Measurements from ENCODE around the gene POTEI. TPM values are rescaled to one million over a fixed set of nuclear protein-coding genes. Genes with fewer than 3 reads are reported as not detected.
"Not testable (repeated sequence)": the region's sequence is repeated elsewhere in the genome, so short reads cannot be mapped to it uniquely, and the experiment has no call there.

The POTEI gene
- polyA plus RNA-seq, 2 of the 4 experiments (the other 2 are of a cell fraction) = 0.01 TPM; not detected in 1

DNA sequence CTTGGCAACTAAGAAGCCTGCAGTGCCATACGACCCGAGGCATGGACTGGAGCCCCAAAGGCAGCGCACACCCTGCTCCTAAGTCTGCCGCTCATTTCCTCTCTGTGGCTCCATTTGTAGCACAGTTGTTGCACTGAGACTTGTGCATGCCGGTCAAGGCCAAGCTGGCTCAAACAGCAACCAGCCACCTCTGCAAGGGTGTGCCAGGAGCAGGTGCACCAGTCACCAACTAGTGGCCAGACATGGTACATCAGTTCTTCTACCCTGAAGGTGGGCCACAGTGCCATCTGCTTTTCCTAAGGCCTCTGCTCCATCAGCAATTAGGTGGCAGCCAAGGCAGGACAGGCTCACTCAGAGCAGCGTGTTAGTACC is 54.4 kb downstream of the POTEI start:
- H3K4me2 ChIP-seq; H3K27ac ChIP-seq; H3K4me3 ChIP-seq; H3K9me3 ChIP-seq; DNase-seq (ENCODE audit: low read depth in 1 of 2, low spot score in 1 of 2); POLR2A ChIA-PET; H3K4me1 ChIP-seq; FAIRE-seq; ATAC-seq; CTCF ChIA-PET: not testable (repeated sequence)
- WGBS (ENCODE audit: missing lambda C conversion rate) = 60% methylated on average over 5 of the region's 6 CpGs

DNA sequence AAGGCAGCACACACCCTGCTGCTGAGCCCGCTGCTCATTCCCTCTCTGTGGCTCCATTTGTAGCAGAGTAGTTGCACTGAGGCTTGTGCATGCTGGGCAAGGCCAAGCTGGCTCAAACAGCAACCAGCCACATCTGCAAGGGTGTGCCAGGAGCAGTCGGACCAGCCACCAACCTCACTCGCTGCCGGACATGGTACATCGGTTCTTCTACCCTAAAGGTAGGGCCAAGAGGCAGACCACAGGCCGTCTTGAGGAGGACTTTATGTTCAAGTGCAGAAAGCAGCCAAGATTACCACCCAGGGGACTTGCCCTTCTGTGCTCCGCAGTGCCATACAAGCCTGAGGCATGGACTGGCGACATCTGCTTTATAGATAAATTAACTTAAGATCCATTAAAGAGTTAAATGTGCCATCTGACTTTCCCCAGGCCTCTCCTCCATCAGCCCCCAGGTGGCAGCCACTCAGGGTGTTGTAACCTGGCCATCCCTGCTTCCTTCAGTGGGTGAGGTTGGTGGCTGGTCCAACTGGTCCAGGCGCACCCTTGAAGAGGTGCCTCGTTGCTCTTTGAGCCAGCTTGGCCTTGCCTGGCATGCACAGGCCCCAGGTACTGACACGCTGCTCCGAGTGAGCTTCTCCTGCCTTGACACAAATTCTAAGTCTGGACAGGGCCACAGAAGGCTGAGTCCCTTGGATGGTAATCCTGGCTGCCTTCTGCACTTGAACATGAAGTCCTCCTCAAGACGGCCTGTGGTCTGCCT is 55.0 kb downstream of the POTEI start:
- H3K4me1 ChIP-seq; CTCF ChIA-PET; H3K27ac ChIP-seq; H3K4me2 ChIP-seq; ATAC-seq; H3K9me3 ChIP-seq; H3K4me3 ChIP-seq; POLR2A ChIA-PET; DNase-seq (ENCODE audit: low read depth in 1 of 2, low spot score in 1 of 2); FAIRE-seq: not testable (repeated sequence)
- WGBS (ENCODE audit: missing lambda C conversion rate) = 54% methylated on average over 8 of the region's 13 CpGs

DNA sequence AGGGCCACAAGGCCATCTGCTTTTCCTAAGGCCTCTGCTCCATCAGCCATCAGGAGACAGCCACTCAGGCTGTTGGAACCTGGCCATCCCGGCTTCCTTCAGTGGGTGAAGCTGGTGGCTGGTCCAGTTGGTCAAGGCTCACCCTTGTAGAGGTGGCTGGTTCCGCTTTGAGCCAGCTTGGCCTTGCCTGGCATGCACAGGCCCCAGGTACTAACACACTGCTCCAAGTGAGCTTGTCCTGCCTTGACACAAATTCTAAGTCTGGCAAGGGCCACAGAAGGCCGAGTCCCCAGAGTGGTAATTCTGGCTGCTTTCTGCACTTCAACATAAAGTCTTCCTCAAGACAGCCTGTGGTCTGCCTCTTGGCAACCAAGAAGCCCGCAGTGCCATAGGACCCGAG is 56.2 kb downstream of the POTEI start:
- POLR2A ChIA-PET; H3K4me2 ChIP-seq; H3K9me3 ChIP-seq; H3K4me3 ChIP-seq; FAIRE-seq; H3K4me1 ChIP-seq; CTCF ChIA-PET; ATAC-seq; DNase-seq (ENCODE audit: low read depth in 1 of 2, low spot score in 1 of 2); H3K27ac ChIP-seq: not testable (repeated sequence)
- 67% methylated on average over 1 of the region's 5 CpGs for WGBS (ENCODE audit: missing lambda C conversion rate)

DNA sequence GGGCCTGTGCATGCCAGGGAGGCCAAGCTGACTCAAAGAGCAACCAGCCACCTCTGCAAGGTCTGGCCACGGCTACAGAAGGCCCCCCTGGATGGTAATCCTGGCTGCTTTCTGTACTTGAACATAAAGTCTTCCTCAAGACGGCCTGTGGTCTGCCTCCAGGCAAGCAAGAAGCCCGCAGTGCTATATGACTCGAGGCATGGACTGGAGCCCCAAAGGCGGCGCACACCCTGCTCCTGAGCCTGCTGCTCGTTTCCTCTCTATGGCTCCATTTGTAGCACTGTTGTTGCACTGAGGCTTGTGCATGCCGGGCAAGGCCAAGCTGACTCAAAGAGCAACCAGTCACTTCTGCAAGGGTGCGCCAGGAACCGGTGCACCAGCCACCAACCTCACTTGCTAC is 57.3 kb downstream of the POTEI start:
- H3K4me3 ChIP-seq; POLR2A ChIA-PET; H3K4me1 ChIP-seq; H3K27ac ChIP-seq; FAIRE-seq; DNase-seq (ENCODE audit: low read depth in 1 of 2, low spot score in 1 of 2); H3K9me3 ChIP-seq; CTCF ChIA-PET; ATAC-seq; H3K4me2 ChIP-seq: not testable (repeated sequence)
- no CpG with 5 or more reads among the region's 10 CpGs for WGBS (ENCODE audit: missing lambda C conversion rate)

DNA sequence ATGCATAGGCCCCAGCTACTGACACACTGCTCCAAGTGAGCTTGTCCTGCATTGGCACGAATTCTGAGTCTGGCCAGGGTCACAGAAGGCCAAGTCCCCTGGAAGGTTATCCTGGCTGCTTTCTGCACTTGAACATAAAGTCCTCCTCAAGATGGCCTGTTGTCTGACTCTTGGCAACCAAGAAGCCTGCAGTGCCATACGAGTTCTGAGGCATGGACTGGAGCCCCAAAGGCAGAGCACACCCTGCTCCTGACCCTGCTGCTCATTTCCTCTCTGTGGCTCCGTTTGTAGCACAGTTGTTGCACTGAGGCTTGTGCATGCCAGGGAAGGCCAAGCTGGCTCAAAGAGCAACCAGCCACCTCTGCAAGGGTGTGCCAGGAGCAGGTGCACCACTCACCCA is 57.9 kb downstream of the POTEI start:
- ATAC-seq; POLR2A ChIA-PET; CTCF ChIA-PET; H3K4me1 ChIP-seq; DNase-seq (ENCODE audit: low read depth in 1 of 2, low spot score in 1 of 2); H3K4me3 ChIP-seq; H3K9me3 ChIP-seq; H3K4me2 ChIP-seq; H3K27ac ChIP-seq; FAIRE-seq: not testable (repeated sequence)
- 10% methylated on average over 2 of the region's 3 CpGs for WGBS (ENCODE audit: missing lambda C conversion rate)

DNA sequence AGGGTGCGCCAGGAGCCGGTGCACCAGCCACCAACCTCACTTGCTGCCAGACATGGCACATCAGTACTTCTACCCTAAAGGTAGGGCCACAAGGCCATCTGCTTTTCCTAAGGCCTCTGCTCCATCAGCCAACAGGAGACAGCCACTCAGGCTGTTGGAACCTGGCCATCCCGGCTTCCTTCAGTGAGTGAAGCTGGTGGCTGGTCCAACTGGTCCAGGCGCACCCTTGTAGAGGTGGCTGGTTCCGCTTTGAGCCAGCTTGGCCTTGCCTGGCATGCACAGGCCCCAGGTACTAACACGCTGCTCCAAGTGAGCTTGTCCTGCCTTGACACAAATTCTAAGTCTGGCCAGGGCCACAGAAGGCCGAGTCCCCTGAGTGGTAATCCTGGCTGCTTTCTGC is 58.8 kb downstream of the POTEI start:
- CTCF ChIA-PET; H3K27ac ChIP-seq; DNase-seq (ENCODE audit: low read depth in 1 of 2, low spot score in 1 of 2); H3K9me3 ChIP-seq; FAIRE-seq; ATAC-seq; POLR2A ChIA-PET; H3K4me3 ChIP-seq; H3K4me2 ChIP-seq; H3K4me1 ChIP-seq: not testable (repeated sequence)
- WGBS (ENCODE audit: missing lambda C conversion rate) = 33% methylated on average over 4 of the region's 7 CpGs

DNA sequence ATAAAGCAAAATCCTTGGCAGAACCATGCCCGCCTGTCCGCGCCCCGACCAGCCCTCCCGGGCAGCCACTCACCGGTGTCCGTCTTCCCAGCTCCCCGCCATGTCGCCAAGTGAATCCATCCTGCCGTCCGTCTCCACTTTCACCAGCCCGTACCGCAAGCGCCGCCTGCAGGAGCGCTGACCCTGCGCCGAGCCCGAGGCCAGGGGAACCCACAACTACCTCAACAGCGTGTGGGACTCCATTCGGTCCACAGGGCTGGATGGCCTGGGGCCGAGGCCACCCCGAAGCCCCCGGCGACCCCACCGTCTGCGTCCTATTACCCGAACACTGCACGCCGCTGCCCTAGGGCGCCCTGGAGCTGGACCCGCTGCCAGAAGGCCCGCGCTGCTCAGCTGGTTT is 81.5 kb downstream of the POTEI start:
- FAIRE-seq, POLR2A ChIA-PET, H3K9me3 ChIP-seq, H3K4me1 ChIP-seq: not testable (repeated sequence)
- CTCF ChIA-PET = interaction anchor here (1.2 to 1.3 kb wide), 2 partner anchors 54 to 85 kb away, joined by 5 read pairs; partner anchors contain the start of gene IMP4
- ATAC-seq = peak; percentile 96 to 97
- Histone ChIP-seq H3K4me3 (peak overlapping the region; percentile 56), H3K4me2 (peak overlapping the region; percentile 90), H3K27ac (peak overlapping the region; percentile 45 to 79; a peak in 4 of 6 replicates)
- peak; percentile 29 to 49; a peak in 2 of 5 replicates for TF ChIP-seq RAD21 (conservative IDR thresholded peaks at IDR 0.05 in 1 of 2, IDR thresholded peaks at IDR 0.05 in 1 of 2)
- TF ChIP-seq, protein P1, sequence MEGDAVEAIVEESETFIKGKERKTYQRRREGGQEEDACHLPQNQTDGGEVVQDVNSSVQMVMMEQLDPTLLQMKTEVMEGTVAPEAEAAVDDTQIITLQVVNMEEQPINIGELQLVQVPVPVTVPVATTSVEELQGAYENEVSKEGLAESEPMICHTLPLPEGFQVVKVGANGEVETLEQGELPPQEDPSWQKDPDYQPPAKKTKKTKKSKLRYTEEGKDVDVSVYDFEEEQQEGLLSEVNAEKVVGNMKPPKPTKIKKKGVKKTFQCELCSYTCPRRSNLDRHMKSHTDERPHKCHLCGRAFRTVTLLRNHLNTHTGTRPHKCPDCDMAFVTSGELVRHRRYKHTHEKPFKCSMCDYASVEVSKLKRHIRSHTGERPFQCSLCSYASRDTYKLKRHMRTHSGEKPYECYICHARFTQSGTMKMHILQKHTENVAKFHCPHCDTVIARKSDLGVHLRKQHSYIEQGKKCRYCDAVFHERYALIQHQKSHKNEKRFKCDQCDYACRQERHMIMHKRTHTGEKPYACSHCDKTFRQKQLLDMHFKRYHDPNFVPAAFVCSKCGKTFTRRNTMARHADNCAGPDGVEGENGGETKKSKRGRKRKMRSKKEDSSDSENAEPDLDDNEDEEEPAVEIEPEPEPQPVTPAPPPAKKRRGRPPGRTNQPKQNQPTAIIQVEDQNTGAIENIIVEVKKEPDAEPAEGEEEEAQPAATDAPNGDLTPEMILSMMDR (IDR thresholded peaks at IDR 0.05) = peak; percentile 30; the same call in 2 of the 3 replicates
- DNase-seq (ENCODE audit: low read depth in 1 of 2, low spot score in 1 of 2) = peak in 1 of 2 experiments; percentile 75
- WGBS (ENCODE audit: missing lambda C conversion rate) = 3% methylated on average over 10 of the region's 34 CpGs

DNA sequence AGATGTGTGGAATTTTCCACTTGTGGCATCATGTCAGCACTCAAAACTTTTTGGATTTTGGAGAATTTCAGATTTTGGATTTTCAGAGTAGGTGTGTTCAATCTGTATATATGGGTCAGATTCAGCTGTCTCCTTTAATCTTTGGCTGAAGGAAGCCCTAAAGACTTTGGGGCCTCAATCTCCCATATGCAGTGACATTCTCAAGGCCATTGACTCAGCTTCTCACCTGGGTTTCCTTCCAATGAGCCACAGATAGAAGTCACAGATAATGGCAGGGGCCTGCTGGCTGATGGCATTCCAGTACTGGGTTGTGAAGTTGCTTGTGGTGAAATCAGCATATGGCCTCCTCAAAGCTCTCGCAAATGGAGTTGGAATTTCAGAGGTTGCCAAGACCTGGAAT is 90.3 kb downstream of the POTEI start:
- POLR2A ChIA-PET; DNase-seq (ENCODE audit: low read depth in 1 of 2, low spot score in 1 of 2); ATAC-seq; H3K4me3 ChIP-seq; H3K9me3 ChIP-seq; CTCF ChIA-PET; H3K4me1 ChIP-seq; H3K4me2 ChIP-seq; FAIRE-seq; H3K27ac ChIP-seq: not testable (repeated sequence)
- 82% methylated on average over 1 of the region's 1 CpG for WGBS (ENCODE audit: missing lambda C conversion rate)

DNA sequence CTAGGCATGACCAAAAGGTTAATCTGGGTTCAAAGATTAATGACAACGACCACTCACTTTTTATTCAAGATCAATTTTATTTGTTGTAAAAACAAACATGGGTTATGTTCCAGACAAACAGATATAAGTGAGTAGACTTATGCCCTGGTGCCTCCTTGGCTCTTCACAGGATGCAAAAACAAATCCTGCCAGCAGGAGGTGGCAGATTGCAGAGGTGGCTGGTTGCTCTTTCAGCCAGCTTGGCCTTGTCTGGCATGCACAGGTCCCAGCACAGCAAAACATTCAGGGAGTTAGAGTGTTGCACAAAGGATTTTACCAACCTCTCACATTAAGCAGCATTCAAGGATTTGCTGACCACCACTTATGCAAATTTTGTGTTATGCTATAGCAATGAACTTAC is 92.4 kb downstream of the POTEI start:
- POLR2A ChIA-PET; CTCF ChIA-PET; H3K9me3 ChIP-seq; FAIRE-seq; ATAC-seq; H3K27ac ChIP-seq; H3K4me1 ChIP-seq; DNase-seq (ENCODE audit: low read depth in 1 of 2, low spot score in 1 of 2); H3K4me2 ChIP-seq; H3K4me3 ChIP-seq: not testable (repeated sequence)
- 16% methylated on average over 1 of the region's 1 CpG for WGBS (ENCODE audit: missing lambda C conversion rate)
